HG03025 (cell line): Measurements from ENCODE around the gene CST9.
"Not testable (repeated sequence)": the region's sequence is repeated elsewhere in the genome, so short reads cannot be mapped to it uniquely, and the experiment has no call there.

Experiments
- ATAC-seq: cut with Tn5 transposase; IDR thresholded peaks from one replicate; pipeline ENCODE4 v1.9.1; 2021; ENCODE audit warnings: mild to moderate bottlenecking, moderate library complexity; ENCODE audit not compliant: unreplicated experiment, low FRiP score

Gene CST9

DNA sequence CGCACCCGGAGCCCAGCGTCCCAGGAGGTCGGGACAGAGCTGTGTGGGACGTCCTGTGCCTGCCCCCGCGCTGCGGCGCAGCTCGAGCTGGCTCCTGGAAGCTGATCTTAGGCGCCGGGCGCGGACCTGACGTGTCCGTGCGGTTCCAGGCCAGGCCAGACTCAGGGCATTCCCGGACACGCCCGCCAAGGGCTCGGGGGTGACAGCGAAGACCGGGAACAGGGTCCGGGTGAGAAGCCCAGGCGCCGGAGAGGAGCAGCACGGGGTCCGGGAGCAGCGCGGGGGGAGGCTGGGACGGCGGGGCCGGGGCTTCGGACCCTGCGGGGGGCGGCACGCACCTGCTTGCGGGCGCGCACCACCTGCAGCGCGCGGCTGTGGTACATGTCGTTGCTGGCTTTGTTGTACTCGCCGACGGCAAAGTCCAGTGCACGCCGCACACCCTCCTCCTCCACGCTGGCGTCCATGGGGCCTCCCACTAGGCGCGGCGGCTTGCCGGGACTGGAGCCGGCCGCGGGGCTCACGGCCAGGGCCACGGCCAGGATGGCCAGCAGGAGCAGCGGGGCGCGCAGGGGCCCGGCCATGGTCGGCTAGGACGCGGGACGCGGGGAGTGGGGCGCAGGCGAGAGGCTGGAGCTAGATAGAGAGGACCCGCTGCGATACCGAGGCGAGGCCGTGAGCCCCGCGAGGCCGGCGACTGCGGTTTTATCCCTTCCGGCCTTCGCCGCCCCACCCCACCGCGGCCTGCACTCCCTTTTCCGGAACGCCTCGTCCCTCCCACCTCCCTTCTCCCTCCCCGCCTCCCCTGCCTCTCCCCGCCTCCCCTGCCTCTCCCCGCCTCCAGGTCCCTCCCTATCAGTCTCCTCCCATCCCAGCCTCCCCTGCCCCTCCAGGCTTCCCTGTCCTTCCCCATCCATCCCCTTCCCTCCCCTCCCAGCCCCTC is 31.8 kb upstream of the CST9 start, which contains the start of gene CST3:
TSS of gene CST3 (minus strand) at position 674 of the 940 bp plus-strand sequence. CDS start at position 581, 93 bp downstream.
- ATAC-seq, result peak; percentile 46

DNA sequence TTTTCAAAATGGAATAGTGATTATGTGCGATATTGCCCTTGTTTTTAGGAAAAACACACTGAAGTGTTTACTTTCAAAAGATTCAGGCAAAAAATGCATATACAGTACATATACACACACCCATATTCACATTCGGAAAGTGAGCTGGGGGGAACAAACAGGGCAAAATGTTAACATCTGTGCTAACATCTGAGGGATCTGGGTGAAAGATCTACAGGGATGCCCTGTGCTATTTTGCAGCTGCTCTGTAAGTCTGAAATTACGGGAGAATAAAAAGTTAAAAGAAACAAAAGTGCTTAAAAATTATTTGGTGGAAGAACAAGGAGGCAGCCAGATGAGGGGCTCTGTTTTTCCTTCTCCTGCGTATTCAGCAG is 31.2 kb upstream of the CST9 start:
- ATAC-seq, result no peak

DNA sequence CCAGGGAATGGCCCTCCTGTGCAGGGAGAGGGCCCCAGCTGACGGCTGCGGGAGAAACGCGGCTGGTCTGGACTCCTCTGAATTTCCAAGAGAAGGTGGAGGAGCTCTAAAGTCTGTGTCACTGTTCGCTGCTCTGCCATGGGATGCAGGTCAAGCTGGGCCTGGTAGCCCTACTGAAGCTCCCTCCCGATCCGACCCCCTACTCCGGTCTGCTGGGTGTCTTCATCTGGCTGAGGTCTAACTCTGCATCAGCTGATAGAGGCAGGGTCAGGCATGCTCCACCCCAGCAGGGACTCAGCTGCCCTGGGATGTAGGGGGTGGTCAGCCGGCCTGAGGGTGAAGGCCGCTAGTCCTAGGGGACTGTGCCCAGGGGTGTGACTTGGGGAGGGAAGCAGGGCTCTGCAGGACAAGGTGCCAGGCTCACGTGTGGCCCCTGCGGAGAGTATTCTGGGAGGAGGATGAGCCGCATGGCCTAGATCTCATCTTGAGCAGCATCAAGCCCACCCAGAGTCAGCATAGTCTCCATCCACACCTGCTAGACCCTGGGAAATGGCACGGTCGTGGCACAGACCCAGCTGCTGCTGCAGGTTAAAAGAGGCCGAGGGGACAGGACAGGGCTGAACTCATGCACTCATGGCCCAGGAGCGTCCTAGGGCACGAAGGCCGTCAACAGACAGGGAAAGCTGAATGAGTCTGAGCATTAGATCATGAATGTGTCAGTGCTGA is 30.6 kb upstream of the CST9 start:
- ATAC-seq, result no peak

DNA sequence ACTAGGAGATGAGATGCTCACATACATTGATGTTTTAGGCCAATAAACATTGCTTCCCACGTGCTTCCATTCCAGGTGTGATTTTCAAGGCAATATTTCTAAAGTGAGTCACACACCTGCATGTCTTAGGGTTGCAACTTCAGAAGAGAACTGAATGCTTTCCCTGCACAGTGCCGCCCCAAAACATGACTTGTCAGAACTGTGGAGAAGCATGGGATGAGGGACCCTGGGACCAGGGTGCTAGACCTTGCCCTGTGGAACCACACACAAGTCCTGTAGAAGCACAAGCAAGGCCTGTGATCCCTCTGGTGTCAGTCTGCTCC is 30.0 kb upstream of the CST9 start:
- not testable (repeated sequence) for ATAC-seq

DNA sequence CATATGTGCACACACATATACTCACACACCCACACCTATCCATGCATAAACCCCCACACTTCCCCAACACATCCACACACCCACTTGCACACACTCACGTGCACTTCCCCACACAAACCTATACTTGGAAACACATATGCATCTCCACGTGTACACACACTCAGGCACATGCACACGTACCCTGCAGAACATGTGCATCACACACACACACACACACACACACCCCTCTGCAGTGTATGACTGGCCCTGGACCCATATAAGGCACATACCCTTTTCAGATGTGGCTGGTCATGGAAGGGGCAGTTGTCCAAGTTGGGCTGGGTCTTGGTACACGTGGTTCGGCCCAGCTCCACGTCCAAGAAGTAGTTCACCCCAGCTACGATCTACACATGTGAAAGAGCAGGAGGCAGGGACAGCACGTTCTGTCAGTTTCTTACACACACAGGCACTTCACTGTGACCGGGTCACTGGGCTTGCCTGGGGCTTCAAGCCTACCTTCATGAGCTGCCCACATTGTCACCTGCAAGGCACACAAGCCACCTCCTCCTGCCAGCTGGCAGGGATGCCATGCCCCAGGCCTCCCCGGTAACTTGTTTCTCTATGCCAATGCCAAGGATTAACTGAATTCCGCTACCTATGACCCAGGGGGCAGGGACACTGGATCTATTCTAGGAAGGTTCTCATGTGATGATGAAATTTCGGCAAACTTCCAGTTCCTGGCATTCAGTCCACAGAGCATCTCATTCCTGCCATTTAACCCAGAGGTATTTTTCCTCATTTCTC is 29.5 kb upstream of the CST9 start:
- ATAC-seq, result no peak

DNA sequence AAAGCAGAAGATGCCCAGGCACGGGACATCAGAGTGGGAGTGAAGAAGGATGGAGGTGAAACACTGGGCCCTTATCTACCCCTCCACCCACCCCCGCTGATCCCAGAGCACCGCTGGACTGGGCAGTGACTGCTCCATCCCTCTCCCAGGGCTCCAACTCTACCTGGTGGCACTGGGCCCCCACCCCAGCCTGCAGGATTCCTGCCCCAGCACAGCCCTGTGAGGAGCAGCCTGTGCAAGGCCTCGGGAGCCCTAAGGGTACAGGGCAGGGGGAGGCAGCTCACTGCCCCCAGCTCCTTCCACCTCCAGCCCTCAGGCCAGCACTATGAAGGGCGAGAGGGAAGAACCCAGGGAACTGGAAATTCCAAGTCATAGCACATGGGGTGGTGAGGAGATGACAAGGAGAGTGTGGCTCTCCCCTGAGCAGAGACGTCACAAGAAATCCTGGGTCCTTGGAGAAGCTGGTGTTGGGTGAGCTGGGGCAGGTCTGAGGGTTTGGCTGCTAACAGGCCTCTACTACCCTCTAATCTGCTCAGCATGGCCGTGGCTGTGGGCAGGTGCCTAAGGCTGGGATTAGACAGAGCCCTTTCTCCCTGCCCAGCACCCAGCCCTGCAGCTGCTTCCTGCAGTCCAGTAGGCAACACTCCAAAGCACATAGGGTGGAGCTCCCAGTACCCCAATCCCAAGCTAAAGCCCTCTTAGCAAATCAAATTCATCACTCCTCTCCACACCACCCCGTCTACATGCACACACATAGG is 28.5 kb upstream of the CST9 start:
- no peak for ATAC-seq

DNA sequence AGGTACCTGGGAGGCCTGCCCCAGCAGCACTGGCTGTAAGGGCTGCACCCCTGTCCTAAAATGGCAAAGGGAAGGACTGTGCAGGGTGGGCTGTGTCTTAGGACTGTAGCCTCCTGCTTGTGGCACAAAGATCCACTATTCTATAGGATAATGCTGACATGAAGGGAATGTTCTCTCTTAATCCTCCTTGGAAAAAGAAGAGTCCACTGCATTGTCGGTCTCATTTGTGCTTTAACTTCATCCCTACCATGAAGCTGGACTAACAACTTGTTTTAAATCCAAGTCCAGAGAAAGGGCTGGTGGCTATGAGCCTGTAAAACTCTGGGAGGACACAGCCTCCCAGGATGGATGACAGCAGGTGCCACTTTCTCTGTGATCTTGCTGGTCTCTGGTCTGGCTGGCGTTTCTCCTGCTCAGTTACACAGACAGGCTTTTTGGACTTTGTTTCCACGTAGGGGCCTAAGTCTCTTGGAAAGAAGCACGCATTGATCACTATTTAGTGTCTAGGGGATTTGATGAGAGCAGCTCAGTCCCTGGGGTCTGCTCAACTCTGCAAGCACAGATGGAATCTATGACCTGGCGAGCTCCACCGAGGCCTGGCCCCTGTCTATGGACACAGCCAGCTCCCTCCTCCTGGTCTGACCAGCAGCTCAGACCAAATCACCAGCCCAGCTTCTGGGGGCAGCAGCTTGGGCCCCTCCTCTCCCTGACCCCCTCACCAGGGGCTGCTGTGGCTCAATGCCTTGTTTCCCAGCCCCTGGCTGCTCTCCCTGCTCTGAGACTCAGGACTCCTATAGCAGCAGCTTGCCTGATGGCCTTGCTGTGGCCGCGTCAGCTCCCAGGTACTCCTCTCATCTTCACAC is 27.2 kb upstream of the CST9 start:
- ATAC-seq, result no peak

DNA sequence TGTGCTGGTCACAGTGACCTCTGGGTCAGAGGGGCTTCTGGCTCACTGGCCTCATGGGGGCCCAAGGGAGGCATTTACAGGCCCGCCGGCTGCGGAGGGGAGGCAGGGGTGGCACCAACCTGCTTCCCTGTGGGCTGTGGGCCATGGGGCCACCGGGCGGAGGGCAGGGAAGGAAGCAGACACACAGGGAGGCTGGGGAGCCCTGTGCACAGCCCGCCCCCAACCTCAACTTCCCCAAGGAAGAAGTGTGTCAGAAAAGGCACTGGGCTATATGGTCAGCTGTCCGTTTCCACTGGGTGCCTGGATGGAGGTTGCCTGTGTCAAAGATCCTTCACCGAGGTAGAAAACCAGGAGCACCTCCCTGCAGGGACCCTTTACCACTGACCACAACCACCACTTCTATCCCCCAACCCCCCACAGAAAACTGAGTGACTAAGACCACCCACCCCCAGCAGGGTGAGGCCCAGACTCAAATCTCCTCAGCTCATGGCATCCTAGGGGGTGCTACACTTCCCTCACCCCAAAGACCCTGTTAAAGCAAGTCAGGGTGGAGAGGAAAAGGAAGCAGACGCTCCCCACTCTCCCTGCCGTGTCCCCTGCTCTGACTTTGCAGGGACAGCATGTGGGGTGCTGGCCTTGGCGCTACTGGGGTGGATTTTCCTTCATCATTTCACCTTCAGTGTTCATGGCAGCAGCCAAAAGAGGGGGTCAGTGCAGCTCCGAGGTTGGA is 26.4 kb upstream of the CST9 start:
- no peak for ATAC-seq

DNA sequence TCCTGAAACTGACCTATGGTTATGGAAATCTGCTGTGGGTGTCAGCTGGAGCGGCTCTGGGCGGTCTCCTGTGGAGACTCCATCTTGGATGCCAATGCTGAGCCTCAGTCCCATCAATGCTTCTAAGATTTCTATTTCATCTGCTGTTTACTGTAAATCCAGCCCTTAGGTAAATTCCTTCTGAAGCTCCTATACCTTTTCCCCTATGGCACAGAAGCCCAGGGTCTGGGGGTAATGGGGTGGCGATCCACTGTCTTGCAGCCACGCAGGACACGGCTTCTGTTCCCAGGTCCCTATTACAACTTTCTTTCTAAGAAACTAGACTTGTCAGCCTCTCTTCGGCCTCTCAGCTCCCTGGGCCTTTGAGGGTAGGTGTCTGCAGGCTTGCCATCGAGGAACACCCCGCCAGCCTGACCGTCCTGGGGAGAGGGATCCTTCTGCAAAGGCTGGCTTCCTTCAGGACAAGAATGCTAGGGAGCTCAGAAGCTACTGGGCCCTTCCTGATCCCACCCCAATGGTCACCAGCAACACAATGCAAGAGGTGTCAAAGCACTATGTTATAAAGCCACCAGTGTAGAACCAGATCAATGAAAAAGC is 25.6 kb upstream of the CST9 start:
- ATAC-seq, result no peak

DNA sequence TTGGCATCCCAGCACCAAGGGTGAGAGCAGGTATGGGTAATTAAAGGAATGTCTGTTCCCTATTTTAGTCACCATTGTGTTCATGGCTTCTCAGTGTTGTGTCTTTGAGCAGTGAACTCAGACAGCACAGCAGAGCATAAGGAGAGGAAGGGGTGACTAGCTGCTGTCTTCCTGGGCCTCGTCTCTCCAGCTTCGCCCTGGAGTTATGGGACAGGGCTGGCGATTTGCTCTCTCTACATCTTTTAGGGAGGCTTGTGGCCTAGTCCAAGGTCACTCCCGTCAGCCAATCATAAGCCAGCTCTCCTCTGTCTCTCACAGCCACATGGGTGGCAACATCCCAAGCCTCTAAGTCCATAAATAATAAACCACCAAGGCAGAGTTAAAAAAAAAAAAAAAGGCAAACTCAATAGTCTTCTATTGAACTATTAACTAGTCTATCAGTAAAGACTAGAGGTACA is 24.7 kb upstream of the CST9 start:
- ATAC-seq, result no peak

DNA sequence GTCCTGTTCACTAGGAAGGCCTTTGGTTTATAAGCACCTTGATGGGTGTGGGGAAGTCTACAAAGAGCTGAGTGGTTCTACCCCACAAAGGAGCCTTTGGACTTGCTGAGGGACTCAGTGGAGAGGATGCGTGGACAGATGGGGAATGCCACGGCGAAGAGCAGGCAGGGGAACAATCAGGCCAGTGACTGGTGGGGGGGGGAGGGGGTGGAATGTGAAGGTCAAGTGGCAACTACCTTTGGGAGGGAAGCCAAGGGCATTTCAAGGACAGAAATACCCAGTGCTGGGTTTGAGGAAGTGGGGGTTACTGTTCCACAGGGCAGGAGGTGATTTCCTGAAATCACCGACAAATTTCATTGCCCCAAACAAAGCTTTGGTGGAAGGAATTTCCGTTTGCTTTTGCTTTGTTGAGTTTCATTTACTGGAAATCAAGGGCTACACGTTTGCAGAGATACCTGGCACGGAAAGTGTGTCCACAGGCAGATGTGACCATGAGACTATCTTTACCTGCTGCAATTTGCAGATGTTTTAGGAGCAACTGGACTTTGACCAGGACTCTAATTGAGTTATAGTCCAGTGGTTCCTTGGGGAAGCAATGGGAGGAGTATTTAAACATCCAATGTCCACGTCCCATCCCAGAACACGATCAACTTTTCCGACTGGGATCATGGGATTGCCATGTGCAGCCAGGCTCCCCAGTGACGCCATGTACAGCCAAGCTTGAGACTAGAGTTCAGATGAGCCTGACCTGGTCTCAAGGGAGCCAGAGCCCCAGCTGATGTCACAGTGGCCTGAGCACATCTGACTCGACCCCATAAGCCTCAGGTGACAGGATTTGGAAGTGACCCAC is 24.1 kb upstream of the CST9 start:
- ATAC-seq, result no peak

DNA sequence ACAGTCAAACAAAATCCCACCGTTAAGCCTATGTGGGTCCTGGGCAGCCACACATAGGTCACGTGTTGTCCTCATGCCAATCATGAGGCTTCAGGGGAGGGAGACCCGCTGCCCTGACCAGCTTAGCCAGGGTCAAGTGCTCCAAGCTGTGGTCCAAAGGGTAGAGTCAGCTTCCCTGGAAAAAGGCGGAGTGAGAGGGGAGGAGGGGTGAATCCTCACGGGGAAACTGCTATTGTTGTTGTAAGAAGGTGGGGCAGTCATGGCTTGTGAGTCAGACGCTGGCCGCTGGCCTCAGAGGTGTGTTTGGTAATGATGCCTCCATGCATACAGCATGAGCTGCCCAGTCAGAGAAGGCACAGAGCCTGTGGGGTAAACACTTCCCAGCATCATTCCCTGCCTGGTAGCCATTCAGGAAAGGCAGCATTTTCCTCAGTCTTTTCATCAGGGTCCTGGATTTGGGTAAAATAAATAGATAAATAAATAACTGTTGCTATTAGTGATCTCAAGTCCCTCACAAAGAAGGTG is 23.4 kb upstream of the CST9 start:
- no peak for ATAC-seq

DNA sequence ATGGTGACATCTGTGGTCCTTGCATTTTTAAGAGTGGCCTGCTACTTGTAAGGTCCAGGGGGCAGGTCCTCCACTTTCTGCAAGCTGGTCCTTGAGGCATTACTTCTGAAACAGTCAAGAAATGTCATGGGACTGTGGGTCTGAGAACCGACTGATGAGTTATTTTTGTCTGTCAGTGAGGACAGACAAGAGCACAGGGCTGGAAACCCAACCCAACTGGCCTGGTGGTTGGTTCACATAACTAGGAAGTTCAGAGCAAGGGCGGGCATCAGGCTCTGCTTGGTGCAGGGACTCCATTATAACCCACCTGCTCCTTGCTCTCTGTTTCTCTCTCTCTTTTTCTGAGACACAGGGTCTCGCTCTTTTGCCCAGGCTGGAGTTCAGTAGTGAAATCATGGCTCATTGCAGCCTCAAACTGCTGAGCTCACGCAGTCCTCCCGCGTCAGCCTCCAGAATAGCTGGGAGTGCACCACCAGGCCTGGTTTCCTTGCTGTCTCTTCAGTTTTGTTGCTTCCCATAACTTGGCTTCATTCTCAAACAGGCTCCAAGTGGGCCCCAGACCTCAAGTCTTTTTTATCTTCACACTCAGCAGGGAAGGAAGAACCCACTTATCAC is 22.8 kb upstream of the CST9 start:
- no peak for ATAC-seq

DNA sequence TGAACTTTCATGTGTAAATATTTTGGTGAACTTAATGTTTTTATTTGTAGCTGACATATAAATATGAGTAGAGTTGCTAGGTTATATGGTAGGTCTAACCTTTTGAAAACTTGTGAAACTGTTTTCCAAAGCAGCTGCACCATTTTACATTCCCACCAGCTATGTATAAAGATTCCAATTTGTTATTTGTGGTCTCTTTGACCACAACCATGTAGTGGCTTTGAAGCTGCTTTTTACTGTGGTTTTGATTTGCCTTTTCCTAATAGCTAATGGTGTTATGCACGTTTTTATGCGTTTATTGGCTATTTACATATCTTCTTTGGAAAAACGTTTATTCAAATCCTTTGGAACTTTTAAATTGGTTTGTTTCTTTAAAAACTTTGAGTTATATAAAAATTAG is 21.8 kb upstream of the CST9 start:
- ATAC-seq, result no peak

DNA sequence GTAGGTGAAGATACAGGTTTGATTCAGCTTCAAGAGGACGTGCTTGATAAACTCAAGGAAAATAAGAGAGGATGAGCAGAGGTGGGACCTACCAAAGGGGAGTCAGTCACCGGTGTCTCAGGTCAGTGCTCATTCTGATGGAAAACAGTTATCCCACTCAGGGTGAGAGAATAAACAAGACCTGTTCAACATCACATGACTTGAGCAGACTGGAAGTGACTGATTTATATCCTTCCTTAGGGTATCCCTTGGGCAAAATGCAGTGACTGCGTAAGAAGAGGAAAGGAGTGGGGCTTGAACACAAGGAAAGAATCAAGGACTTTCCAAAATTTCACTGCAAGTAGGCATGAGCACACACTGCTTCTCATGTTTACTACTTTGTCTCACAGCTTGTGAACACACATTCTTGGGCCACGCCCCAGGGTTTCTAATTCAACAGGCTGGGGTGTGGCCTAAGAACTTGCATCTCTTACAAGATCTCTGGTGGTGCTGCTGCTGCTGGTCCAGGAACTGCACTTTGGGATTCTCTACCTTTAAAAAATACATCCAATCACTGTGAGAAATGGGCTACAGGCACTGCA is 20.4 kb upstream of the CST9 start:
- no peak for ATAC-seq

DNA sequence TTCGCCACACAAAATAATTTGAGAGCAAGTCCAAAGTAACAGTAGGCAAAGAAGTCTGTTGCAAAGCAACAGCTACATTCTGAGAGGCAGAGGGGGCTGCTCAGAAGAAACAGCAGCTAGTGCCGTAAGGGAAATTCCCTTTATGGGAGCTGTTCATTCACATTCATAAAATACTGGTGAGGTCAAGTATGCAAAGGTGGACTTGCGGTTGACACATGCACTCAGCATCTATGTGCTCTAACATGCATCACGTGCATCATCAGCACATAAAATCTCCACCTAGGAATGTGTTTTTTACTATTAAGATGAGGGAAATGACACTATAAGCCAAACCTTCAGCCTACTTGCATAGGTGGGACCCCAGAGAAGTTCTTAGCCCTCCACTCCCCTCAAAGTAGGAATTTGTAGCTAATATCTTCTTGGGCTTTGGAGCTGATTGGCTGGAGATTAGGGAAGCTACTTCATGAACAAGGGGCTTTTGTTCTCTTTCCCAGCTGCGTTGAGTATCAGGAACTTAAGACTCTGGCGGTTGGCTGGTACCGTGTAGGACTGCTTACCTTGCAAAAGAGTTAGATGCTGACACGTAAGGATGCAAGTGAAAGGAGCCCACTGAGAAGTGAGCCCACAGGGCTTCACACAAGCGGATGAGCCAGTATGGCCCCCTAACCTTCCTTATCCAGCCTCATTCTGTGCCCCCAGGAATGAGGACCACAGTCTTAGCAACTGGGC is 19.7 kb upstream of the CST9 start:
- no peak for ATAC-seq
